Astrocyte (in vitro differentiated cells and primary cell): ENCODE measurements around the gene LGALS3. TPM values are rescaled to one million over a fixed set of nuclear protein-coding genes. Genes with fewer than 3 reads are reported as not detected.

Experiments used
- DNase-seq: peaks from one replicate; pipeline ENCODE4 v3.0.0-alpha.2; 2010; ENCODE audit warnings: low read depth
- FAIRE-seq: peaks from 2 replicates; lab custom pipeline; 2011; peaks lifted over from hg19 to GRCh38; lab: Jason Lieb, UNC
- H2AFZ ChIP-seq: 2 replicates; pipeline ENCODE4 v1.6.0; 2012; ENCODE audit warnings: low read depth, low read length, inconsistent platforms
- H3K27ac ChIP-seq: 2 replicates; pipeline ENCODE4 v1.5.1; 2011; ENCODE audit warnings: low read depth, low read length, inconsistent platforms
- H3K27me3 ChIP-seq: 2 replicates; pipeline ENCODE4 v1.6.0; 2011; ENCODE audit warnings: low read length, inconsistent platforms; ENCODE audit not compliant: insufficient read depth
- H3K36me3 ChIP-seq: 2 replicates; pipeline ENCODE4 v1.5.1; 2011; ENCODE audit warnings: low read length, inconsistent platforms; ENCODE audit not compliant: insufficient read depth
- H3K4me1 ChIP-seq: 2 replicates; pipeline ENCODE4 v1.5.1; 2011; ENCODE audit warnings: low read length, inconsistent platforms; ENCODE audit not compliant: insufficient read depth
- H3K4me2 ChIP-seq: 2 replicates; pipeline ENCODE4 v1.6.0; 2012; ENCODE audit warnings: low read length, inconsistent platforms
- H3K4me3 ChIP-seq: 2 replicates; pipeline ENCODE4 v1.5.1; 2011; ENCODE audit warnings: low read depth, mild to moderate bottlenecking, low read length, inconsistent platforms; ENCODE audit not compliant: insufficient read depth
- H3K79me2 ChIP-seq: 2 replicates; pipeline ENCODE4 v1.6.0; 2012; ENCODE audit warnings: mild to moderate bottlenecking, low read length, inconsistent platforms; ENCODE audit not compliant: insufficient read depth
- H3K9ac ChIP-seq: 2 replicates; pipeline ENCODE4 v1.6.0; 2012; ENCODE audit warnings: mild to moderate bottlenecking, low read length, inconsistent platforms
- H3K9me3 ChIP-seq: 2 replicates; pipeline ENCODE4 v1.5.1; 2012; ENCODE audit warnings: low read depth, mild to moderate bottlenecking, low read length, inconsistent platforms; ENCODE audit not compliant: insufficient read depth
- H4K20me1 ChIP-seq: 2 replicates; pipeline ENCODE4 v1.6.0; 2012; ENCODE audit warnings: low read length, inconsistent platforms; ENCODE audit not compliant: insufficient read depth
- H3K27ac Mint-ChIP-seq: one replicate; pipeline ENCODE4 v1.8.0; 2021; ENCODE audit warnings: mild to moderate bottlenecking, mixed read lengths; ENCODE audit not compliant: unreplicated experiment
- H3K27me3 Mint-ChIP-seq: one replicate; pipeline ENCODE4 v1.8.0; 2021; ENCODE audit warnings: low read depth, mixed read lengths; ENCODE audit not compliant: unreplicated experiment
- H3K36me3 Mint-ChIP-seq: one replicate; pipeline ENCODE4 v1.8.0; 2021; ENCODE audit warnings: low read depth, mixed read lengths; ENCODE audit not compliant: unreplicated experiment
- H3K4me1 Mint-ChIP-seq: one replicate; pipeline ENCODE4 v1.8.0; 2021; ENCODE audit warnings: low read depth, mixed read lengths; ENCODE audit not compliant: unreplicated experiment
- H3K4me3 Mint-ChIP-seq: one replicate; pipeline ENCODE4 v1.8.0; 2021; ENCODE audit warnings: mild to moderate bottlenecking, moderate library complexity, mixed read lengths; ENCODE audit not compliant: unreplicated experiment
- H3K9me3 Mint-ChIP-seq: one replicate; pipeline ENCODE4 v1.8.0; 2021; ENCODE audit warnings: mild to moderate bottlenecking, mixed read lengths; ENCODE audit not compliant: unreplicated experiment
- CTCF ChIP-seq: IDR thresholded peaks from 2 replicates; pipeline ENCODE4 v1.5.1; 2011; ENCODE audit warnings: low read depth, mild to moderate bottlenecking, inconsistent platforms, low read length, moderate library complexity; ENCODE audit not compliant: insufficient read depth
- EZH2 ChIP-seq: IDR thresholded peaks from 2 replicates; pipeline ENCODE4 v1.6.1; 2012; ENCODE audit warnings: mild to moderate bottlenecking, low read length, inconsistent platforms; ENCODE audit not compliant: insufficient read depth
- total RNA-seq: library from RNA; stranded (reverse); gene quantifications from 2 replicates; pipeline ENCODE4 v1.2.1, GENCODE V29; 2021

The LGALS3 gene
- total RNA-seq, 1 donor from 2014 or later, result 37.4 TPM

- Histone ChIP-seq H4K20me1 (no peaks in the 10 kb centered on the region), H3K4me1 (peaks cover 19% of the 10 kb centered on the region), H3K79me2 (no peaks in the 10 kb centered on the region), H3K4me3 (no peak overlapping the region), H3K9ac (no peak overlapping the region), H3K36me3 (no peaks in the 10 kb centered on the region), H3K27ac (no peak overlapping the region), H3K4me2 (no peak overlapping the region), H3K27me3 (no peaks in the 10 kb centered on the region), H2AFZ (no peak overlapping the region), H3K9me3 (no peaks in the 10 kb centered on the region)
- Mint-ChIP-seq H3K27ac (peak overlapping the region; percentile 55), H3K4me1 (peaks cover 16% of the 10 kb centered on the region), H3K4me3 (no peak overlapping the region), H3K36me3 (peaks cover 2% of the 10 kb centered on the region), H3K9me3 (peaks cover 6% of the 10 kb centered on the region), H3K27me3 (peaks cover 8% of the 10 kb centered on the region)
- TF ChIP-seq EZH2, result no peak
- TF ChIP-seq CTCF, result no peak
- DNase-seq (no peak), FAIRE-seq (no peak)
Observed at GRCh38 chr14:55111122-55111708, 17.8 kb upstream of the LGALS3 start.

- Mint-ChIP-seq H3K27ac (no peak overlapping the region), H3K4me1 (peaks cover 11% of the 10 kb centered on the region), H3K9me3 (no peaks in the 10 kb centered on the region), H3K27me3 (peaks cover 8% of the 10 kb centered on the region), H3K36me3 (peaks cover 2% of the 10 kb centered on the region), H3K4me3 (no peak overlapping the region)
- no peak overlapping the region for H3K9ac ChIP-seq
- no peaks in the 10 kb centered on the region for H3K79me2 ChIP-seq
- no peak overlapping the region for H3K4me2 ChIP-seq
- no peaks in the 10 kb centered on the region for H4K20me1 ChIP-seq
- H3K27ac ChIP-seq, result no peak overlapping the region
- H3K4me3 ChIP-seq, result no peak overlapping the region
- DNase-seq (no peak), FAIRE-seq (no peak)
- H3K36me3 ChIP-seq, result no peaks in the 10 kb centered on the region
- H3K27me3 ChIP-seq, result no peaks in the 10 kb centered on the region
- no peak overlapping the region for H2AFZ ChIP-seq
- TF ChIP-seq CTCF (no peak), EZH2 (no peak)
- no peaks in the 10 kb centered on the region for H3K9me3 ChIP-seq
- peaks cover 5% of the 10 kb centered on the region for H3K4me1 ChIP-seq
Observed at GRCh38 chr14:55114720-55115119, 14.3 kb upstream of the LGALS3 start.

- H2AFZ ChIP-seq, result no peak overlapping the region
- no peaks in the 10 kb centered on the region for H3K36me3 ChIP-seq
- H3K9me3 Mint-ChIP-seq, result no peaks in the 10 kb centered on the region
- H3K36me3 Mint-ChIP-seq, result peaks cover 2% of the 10 kb centered on the region
- DNase-seq (no peak), FAIRE-seq (no peak)
- no peaks in the 10 kb centered on the region for H3K9me3 ChIP-seq
- H3K27me3 Mint-ChIP-seq, result peaks cover 8% of the 10 kb centered on the region
- H3K4me3 ChIP-seq, result no peak overlapping the region
- no peak overlapping the region for H3K27ac Mint-ChIP-seq
- H3K79me2 ChIP-seq, result no peaks in the 10 kb centered on the region
- peaks cover 5% of the 10 kb centered on the region for H3K4me1 ChIP-seq
- no peak overlapping the region for H3K9ac ChIP-seq
- no peak overlapping the region for H3K27ac ChIP-seq
- peaks cover 11% of the 10 kb centered on the region for H3K4me1 Mint-ChIP-seq
- H3K4me3 Mint-ChIP-seq, result no peak overlapping the region
- no peak overlapping the region for H3K4me2 ChIP-seq
- no peak for TF ChIP-seq CTCF
- no peak for TF ChIP-seq EZH2
- H3K27me3 ChIP-seq, result no peaks in the 10 kb centered on the region
- H4K20me1 ChIP-seq, result no peaks in the 10 kb centered on the region
Observed at GRCh38 chr14:55115460-55115859, 13.6 kb upstream of the LGALS3 start.
